MM.1S (cell line): ENCODE measurements around the gene EIPR1.

ENCODE experiments used
- EZH2 ChIP-seq: fragments of 300-600 bp; sonication (generic); optimal IDR thresholded peaks from 2 replicates; pipeline ENCODE3; 2017; ENCODE audit warnings: low read depth, mild to moderate bottlenecking, antibody characterized with exemption, low read length, mixed read lengths
- TF ChIP-seq, protein P1 (sequence below): fragments of 300-600 bp; sonication (generic); IDR thresholded peaks from 2 replicates; pipeline ENCODE4 v1.5.1; 2016; ENCODE audit warnings: antibody characterized with exemption, low read length, mixed read lengths

DNA sequence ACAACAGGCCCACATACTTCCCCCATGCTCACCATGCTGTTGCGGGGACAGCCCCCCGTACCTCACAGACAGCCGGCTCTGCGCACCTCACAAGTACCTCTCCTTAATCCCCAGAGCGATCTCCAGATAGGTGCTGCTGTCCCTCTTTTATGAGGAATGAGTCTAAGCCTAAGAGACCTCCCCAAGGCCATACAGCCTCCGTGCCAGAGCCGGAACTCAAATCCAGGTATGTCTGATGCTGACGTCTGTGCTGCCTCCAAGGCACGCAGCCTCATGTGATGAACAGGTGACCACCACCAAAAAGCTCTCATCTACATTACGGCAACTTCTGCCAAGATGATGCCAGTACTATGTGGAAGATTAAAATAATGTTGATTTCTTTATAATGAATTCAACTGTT, 85.2 kb downstream of the EIPR1 start:
- TF ChIP-seq, protein P1, sequence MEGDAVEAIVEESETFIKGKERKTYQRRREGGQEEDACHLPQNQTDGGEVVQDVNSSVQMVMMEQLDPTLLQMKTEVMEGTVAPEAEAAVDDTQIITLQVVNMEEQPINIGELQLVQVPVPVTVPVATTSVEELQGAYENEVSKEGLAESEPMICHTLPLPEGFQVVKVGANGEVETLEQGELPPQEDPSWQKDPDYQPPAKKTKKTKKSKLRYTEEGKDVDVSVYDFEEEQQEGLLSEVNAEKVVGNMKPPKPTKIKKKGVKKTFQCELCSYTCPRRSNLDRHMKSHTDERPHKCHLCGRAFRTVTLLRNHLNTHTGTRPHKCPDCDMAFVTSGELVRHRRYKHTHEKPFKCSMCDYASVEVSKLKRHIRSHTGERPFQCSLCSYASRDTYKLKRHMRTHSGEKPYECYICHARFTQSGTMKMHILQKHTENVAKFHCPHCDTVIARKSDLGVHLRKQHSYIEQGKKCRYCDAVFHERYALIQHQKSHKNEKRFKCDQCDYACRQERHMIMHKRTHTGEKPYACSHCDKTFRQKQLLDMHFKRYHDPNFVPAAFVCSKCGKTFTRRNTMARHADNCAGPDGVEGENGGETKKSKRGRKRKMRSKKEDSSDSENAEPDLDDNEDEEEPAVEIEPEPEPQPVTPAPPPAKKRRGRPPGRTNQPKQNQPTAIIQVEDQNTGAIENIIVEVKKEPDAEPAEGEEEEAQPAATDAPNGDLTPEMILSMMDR, result no peak
- no peak for TF ChIP-seq EZH2
